Measurements from ENCODE around the gene S100A13.

The S100A13 gene

DNA sequence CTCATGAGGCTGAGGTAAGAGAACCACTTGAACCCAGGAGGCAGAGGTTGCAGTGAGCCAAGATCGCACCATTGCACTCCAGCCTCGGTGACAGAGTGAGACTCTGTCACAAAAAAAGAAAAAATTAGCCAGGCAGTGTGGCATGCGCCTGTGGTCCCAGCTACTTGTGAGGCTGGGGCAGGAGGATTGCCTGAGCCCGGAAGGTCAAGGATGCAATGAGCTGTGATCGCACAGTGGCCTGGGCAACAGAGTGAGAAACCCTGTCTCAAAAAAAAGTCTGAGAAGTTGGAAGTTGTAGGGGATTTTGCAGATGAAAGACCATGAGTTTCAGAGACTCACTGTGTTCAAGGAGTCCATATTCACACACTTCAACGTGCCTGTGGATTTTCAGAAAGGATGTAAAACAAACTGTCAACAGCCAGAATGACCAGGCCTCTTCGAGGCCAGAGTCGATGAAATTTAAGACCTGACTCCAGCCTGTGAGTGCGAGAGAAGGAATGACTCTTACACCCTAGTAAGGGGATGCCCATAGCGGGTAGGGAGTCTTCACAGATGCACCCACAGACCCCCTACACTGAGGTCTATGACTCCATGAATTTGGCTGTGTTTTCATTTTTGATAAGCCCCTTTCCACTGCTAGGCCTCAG is 2.2 kb downstream of the S100A13 start:
- DNase-seq = no peak

DNA sequence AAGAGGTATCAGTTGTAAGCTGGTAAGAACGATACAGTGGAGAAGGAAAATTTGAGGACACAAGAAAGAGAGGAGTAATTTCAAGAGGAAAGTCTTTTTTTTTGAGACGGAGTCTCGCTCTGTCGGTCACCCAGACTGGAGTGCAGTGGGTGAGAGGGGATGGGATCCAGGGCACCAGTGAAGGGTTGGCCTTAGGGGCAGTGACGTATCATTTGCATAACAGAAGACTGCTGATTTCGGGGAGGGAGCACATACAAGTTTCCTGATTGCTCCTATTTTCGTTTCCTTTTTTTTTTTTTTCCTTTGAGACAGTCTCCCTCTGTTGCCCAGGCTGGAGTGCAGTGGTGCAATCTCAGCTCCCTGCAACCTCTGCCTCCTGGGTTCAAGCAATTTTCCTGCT is 4.2 kb downstream of the S100A13 start:
- no peak for DNase-seq

- DNase-seq = no peak
These were observed 8.1 kb downstream of the S100A13 start for GRCh38 chr1:153619171-153619570.

DNA sequence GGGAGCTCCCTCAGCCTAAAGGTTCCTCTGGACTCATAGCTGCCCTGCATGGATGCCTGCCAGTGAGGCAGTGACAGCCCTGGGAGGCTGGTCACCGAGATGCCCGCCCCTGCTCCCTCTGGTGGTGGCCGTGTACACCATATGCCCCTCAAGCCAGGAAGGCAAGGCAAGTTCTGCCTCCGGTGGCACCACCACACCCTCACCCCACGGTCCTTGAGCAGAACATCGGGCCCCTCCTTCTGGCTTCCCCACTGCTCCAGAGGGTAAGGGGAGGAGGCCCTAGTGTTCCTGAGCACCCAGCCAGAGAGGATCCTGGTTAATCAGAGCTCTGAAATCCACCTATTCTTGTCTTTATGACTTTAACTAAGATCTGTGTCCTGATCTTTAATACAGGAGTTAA is 9.6 kb downstream of the S100A13 start:
- peak; percentile 67 for DNase-seq

GRCh38 chr1:153616917-153617311 is 10.4 kb downstream of the S100A13 start:
- DNase-seq = no peak

GRCh38 chr1:153616144-153616916 is 11.0 kb downstream of the S100A13 start, which contains the start of gene S100A14:
Gene S100A14 (minus strand): TSS chr1:153616325. CDS start chr1:153615858, 467 bp downstream.
- no peak for DNase-seq

GRCh38 chr1:153615406-153615805 is 11.9 kb downstream of the S100A13 start:
- DNase-seq = no peak

DNA sequence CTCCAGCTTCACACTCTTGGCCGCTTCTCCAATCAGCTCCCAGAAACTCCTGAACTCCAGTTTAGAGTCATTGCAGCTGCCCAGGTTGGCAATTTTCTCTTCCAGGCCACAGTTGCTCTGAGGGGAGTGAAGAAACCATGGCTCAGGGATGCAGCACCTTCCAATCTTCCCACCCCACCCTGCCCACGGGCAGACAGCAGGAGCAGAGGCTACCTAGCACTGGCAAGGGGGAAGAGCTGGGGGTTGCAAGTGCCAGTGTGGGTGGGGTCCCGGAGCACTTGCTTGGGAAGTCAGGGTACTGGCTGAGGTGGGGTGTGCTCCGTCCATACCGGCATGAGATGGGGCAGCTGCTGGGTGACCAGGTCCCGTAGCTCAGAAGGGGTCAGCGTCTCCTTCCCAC is 12.4 kb downstream of the S100A13 start:
- DNase-seq = no peak

DNA sequence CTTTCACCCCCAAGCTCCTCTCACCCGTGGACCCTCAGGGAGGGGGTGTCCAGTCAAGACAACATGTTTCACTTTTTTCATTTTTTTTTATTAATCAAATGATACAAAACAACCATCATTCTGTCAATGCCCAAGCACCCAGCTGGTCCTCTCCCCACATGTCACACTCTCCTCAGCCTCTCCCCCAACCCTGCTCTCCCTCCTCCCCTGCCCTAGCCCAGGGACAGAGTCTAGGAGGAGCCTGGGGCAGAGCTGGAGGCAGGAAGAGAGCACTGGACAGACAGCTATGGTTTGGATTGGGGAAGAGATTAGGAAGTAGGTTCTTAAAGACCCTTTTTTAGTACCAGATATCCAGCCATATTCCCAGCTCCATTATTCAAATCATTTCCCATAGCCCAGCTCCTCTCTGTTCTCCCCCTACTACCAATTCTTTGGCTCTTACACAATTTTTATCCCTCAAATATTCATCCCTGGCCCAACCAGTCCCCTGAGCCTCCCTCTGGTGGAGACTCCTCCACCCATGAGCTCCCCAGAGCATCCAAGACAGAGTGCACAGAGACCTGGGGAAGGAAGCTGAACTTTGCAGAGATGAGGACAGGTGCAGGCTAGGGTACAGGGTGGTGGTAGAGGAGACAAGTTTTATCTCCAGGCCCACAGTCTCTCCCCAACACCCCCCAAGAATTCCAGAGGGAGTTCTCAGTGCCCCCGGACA is 13.0 kb downstream of the S100A13 start:
- DNase-seq = no peak

- no peak for DNase-seq
These were observed 13.9 kb downstream of the S100A13 start for GRCh38 chr1:153613406-153613805.

DNA sequence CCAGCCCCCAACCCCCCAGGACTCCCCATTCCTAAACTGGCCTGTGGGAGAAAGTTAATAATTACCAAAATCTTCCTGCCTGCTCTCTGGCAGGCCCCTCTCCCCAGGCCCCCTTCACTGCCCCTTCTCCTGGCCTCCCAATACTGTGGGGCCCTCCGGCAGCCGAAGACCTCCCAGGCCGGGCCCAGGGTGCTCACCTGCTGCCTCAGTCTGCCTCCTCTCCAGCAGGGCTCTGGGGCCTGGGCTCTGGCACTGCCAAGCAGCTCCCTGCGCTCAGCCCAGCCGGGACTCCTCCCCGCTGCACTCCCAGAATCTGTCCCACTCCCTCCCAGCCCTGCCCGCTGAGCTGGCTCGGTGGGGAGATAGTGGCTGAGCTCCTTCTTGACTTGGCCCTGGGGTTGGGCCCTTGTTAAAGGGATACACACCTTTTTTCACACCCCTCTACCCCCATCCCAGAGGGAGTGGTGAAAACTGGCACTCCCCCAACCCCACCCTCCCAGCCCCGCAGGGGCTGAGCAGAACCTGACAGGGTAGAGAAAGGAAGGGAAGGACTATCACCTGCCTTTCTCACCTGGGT is 14.5 kb downstream of the S100A13 start, which contains the start of gene S100A16:
Gene S100A16 (minus strand): TSS at position 383 of the 577 bp plus-strand sequence. CDS start 4,986 bp downstream, outside the sequence.
- no peak for DNase-seq

- DNase-seq = no peak
These were observed 15.1 kb downstream of the S100A13 start for GRCh38 chr1:153612111-153612754.

DNA sequence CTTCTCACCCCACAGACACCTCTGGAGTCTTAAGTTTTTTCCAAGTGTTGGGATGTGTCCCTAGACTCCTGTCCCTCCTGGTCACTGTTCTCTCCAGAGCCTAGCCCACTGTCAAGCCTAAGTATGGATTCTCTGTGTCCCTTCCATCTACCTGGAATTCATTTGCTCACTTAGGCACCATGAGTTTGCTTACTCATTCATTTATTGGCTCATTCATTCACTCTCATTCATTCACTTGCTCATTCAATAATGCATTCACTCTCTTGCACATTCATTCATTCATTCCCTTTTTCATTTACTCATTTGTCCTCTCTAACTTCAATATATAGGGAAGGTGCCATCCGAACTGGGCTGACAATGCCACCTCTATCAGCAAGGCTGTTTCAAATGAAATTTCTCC is 15.9 kb downstream of the S100A13 start:
- no peak for DNase-seq

GRCh38 chr1:153610811-153611301 is 16.4 kb downstream of the S100A13 start:
- no peak for DNase-seq

GRCh38 chr1:153610334-153610733 is 17.0 kb downstream of the S100A13 start:
- DNase-seq = no peak

- no peak for DNase-seq
These were observed 17.8 kb downstream of the S100A13 start for GRCh38 chr1:153609585-153609907.

GRCh38 chr1:153608742-153609584 is 18.3 kb downstream of the S100A13 start:
- no peak for DNase-seq

- DNase-seq = no peak
These were observed 19.1 kb downstream of the S100A13 start for GRCh38 chr1:153608089-153608682.

- no peak for DNase-seq
These were observed 19.9 kb downstream of the S100A13 start for GRCh38 chr1:153607381-153607780.

- DNase-seq = no peak
These were observed 21.1 kb downstream of the S100A13 start for GRCh38 chr1:153606194-153606593.

DNA sequence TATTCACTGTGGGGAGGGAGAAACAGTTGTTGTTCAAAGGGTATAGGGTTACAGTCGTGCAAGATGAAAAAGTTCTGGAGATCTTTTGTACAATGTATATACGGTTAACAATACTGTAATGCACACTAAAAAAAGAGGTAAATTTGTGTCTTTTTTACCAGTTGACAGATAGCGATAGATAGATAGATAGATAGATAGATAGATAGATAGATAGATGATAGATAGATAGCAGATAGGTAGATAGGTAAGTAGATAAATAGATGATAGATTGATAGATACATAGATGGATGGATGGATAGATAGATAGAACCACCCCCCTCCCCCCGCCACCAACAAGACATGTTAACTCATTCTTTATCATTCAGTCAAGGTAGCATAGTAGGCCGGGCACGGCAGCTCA is 24.6 kb downstream of the S100A13 start:
- DNase-seq = no peak

Measured in activated naive CD4-positive, alpha-beta T cell treated with anti-CD3 and anti-CD28 coated beads, Interleukin-2, amount 50 U/mL, for 16 hours (primary cell).